Medulla oblongata (tissue), 1 donor: ENCODE results near the gene SUSD2.
"Not testable (repeated sequence)": the region's sequence is repeated elsewhere in the genome, so short reads cannot be mapped to it uniquely, and the experiment has no call there.

ENCODE experiments used
- DNase-seq: peaks from one replicate; pipeline ENCODE4 v3.0.0-alpha.2; 2015; ENCODE audit errors: extremely low spot score

The SUSD2 gene

GRCh38 chr22:24188705-24189248, 7.5 kb downstream of the SUSD2 start:
- no peak for DNase-seq

GRCh38 chr22:24189249-24190158, 8.2 kb downstream of the SUSD2 start:
- peak; percentile 62 for DNase-seq

DNA sequence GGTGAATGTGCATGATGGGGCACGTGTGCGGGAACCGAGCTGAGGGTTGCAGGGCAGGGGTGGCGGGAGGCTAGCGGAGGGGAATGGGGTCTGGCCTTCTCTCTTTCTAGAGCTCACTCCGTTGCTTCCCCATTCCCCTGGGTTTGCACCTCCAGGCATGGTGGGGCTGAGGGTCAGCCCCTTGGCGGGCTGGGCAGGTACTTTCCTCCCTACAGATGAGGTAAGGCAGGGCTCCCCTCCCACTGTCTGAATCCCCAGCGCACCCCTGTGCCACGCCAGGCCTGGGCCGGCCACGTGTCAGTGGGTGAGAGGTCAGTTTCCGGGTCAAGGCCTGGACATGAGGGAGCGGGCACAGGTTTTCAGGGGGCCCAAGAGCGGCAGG, 8.9 kb downstream of the SUSD2 start:
- no peak for DNase-seq

- DNase-seq = no peak
These were observed 9.4 kb downstream of the SUSD2 start for GRCh38 chr22:24190596-24191208.

GRCh38 chr22:24191381-24191841, 10.1 kb downstream of the SUSD2 start:
- DNase-seq = no peak

- DNase-seq = no peak
These were observed 10.6 kb downstream of the SUSD2 start for GRCh38 chr22:24191893-24192292.

- DNase-seq = no peak
These were observed 17.4 kb downstream of the SUSD2 start for GRCh38 chr22:24198682-24199052.

DNA sequence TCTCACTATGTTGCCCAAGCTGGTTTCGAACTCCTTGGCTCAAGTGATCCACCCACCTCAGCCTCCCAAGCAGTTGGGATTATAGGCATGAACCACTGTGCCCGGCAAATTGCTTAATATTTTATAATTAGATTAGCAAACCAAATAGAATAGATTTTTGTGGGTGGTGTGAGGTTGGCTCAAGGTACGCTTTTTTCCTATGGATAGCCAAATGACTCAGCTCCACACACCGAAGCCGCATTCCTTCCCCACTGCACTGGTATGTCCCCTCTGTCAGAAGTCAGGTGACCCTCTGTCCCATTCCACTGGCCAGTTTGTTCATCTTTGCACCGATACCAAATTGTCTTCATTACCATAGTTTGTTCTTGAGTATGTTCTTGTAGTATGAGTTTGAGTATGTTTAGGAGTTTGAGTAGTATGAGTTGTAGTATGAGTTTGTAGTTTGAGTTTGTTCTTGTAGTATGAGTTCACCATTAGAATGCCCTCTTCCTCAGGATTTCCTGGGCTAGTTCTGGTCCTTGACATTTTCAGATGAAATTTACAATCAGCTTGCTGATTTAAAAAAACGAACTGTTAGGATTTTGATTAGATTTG, 19.4 kb downstream of the SUSD2 start:
- DNase-seq = no peak

GRCh38 chr22:24201681-24202614, 20.7 kb downstream of the SUSD2 start:
- DNase-seq = no peak

GRCh38 chr22:24203856-24204255, 22.6 kb downstream of the SUSD2 start:
- DNase-seq = not testable (repeated sequence)

GRCh38 chr22:24205438-24206195, 24.3 kb downstream of the SUSD2 start:
- no peak for DNase-seq

DNA sequence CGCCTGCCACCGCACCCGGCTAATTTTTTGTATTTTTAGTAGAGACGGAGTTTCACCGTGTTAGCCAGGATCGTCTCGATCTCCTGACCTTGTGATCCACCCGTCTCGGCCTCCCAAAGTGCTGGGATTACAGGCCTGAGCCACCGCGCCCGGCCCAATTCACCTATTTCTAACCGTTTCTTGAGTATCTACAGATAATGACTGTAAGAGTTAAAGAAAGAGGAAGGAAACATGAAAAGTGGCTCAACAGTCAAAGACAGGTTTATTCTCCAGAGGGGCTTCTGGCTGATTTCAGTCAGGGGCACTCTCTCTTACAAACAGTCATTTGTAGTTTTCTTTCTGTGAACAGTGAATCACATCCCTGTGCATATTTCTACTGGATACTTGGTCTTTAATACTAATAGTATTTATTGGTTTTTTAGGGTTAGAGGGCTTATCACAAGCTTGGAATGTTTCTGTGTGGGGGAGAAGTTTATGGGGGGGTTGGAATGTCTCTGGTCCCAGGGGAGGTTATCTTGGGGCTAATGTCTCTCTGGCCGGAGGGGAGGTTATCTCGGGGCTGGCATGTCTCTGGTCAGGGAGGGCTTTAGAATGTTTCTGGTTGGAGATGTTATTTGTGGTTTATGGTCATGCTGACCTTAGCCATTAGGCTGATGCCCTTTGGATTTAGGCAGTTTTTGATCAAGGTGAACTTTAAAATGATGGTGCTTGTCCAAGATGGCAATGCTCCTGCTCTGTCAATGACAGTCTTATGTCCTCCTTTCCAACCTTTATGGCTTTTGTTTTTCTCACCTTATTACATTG, 25.4 kb downstream of the SUSD2 start:
- not testable (repeated sequence) for DNase-seq

DNA sequence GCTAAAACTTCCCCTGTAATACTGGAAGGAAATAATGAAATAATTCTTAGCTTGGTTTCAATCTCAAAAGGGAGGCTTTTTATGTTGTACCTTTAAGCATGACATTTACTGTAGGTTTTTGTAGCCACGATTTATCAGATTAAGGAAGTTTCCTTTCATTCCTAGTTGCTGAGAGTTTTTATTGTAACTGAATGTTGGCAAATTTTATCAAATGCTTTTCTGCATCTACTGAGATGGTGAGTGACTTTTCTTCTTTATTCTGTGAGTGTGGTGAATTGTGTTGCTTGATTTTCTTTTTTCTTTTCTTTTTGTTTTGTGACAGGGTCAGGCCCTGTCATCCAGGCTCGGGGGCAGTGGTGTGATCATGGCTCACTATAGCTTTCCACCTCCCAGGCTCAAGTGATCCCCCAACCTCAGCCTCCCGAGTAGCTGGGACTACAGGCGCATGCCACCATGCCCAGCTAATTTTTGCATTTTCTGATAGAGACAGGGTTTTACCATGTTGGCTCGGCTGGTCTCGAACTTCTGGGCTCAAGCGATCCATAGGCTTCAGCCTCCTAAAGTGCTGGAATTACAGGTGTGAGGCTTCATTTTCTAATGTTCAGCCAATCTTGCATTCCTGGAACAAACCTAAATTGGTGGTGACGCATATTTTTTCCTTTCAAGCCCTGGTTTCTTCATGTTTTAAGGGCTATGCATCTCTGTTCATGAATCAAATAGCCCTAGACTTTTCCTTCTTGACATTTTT, 26.2 kb downstream of the SUSD2 start:
- no peak for DNase-seq

DNA sequence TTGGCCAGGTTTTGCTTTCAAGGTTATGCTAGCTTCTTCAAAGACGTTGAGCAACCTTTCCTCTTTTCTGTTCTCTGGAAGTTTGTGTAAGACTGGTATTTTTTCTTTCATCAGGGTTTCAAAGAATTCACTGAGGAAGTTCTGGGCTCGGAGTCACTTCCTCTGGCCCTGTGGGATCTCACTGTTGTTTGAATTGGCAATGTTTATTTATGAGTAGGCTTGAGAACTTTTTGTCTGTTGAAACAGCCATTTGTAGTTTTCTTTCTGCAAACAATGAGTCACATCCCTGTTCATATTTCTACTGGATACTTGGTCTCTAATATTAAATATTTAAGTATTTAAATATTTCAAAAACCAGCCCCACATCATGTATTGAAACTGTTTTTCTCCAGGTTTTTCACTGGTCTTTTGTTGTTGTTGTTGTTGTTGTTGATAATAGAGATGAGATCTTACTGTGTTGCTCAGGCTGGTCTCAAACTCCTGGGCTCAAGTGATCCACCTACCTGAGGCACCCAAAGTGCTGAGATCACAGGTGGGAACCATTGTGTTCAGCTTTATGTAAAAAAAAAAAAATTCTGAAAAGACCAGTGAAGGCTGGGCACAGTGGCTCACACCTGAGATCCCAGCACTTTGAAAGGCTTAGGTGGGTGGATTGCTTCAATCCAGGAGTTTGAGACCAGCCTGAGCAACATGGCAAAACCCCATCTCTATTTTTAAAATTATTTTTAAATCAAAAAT, 26.9 kb downstream of the SUSD2 start:
- DNase-seq = peak; percentile 83

- no peak for DNase-seq
These were observed 27.7 kb downstream of the SUSD2 start for GRCh38 chr22:24209016-24209415.

- no peak for DNase-seq
These were observed 28.4 kb downstream of the SUSD2 start for GRCh38 chr22:24209687-24210086.

- not testable (repeated sequence) for DNase-seq
These were observed 29.1 kb downstream of the SUSD2 start for GRCh38 chr22:24210409-24210808.

DNA sequence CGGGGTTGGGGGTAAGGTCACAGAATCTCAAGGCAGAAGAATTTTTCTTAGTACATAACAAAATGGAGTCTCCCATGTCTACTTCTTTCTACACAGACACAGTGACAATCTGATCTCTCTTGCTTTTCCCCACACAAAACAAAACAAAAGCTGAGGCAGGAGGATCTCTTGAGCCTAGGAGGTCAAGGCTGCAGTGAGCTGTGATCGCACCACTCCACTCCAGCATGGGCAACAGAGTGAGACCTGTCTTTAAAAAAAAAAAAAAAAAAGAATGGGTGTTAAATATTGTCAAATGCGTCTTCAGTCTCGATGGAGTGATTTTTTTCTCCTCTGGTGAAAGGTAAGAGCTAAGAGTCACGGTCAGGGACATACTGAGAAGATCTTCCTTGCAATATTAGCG, 30.4 kb downstream of the SUSD2 start:
- not testable (repeated sequence) for DNase-seq
